K562 (cell line): ENCODE data around the gene ARSI. TPM values are rescaled to one million over a fixed set of nuclear protein-coding genes. Genes with fewer than 3 reads are reported as not detected.

Experiments
- CTCF ChIP-seq, 3 experiments: IDR thresholded peaks in 2 of 3; conservative IDR thresholded peaks in 1 of 3; 2 replicates each; pipeline ENCODE4 v1.5.1; 2011 to 2012; ENCODE audit warnings: low read length in 3 of 3, mild to moderate bottlenecking in 3 of 3, control low read depth in 2 of 3, improper control_type of control experiment in 1 of 3, inconsistent platforms in 1 of 3, low read depth in 1 of 3, mixed read lengths in 1 of 3, moderate library complexity in 1 of 3; ENCODE audit not compliant: insufficient read depth in 2 of 3
- HMBOX1 ChIP-seq: sonication (generic); IDR thresholded peaks from 2 replicates; pipeline ENCODE4 v1.6.1; 2016
- NKRF ChIP-seq: fragments of 450-650 bp; IDR thresholded peaks from 2 replicates; pipeline ENCODE4 v1.6.1; 2016; ENCODE audit warnings: borderline replicate concordance
- ZBTB5 ChIP-seq: fragments of 450-650 bp; IDR thresholded peaks from 2 replicates; pipeline ENCODE4 v1.6.1; 2017; ENCODE audit warnings: antibody characterized with exemption
- polyA plus RNA-seq, 8 experiments: library from polyadenylated mRNA; depleted of rRNA in 4 of 8; stranded (reverse) in 5 of 8; unstranded in 3 of 8; fragments of >200 nt; fragmentation: Nextera tagmentation in 2 of 8; fragmentation: Illumina TruSeq in 1 of 8; extraction: Ambion mirVana in 2 of 8; extraction: Trizol in 1 of 8; gene quantifications; 2 replicates each; pipeline versions ENCODE4 v1.2.1 to v1.2.3, GENCODE V29; 2011 to 2014; ENCODE audit warnings: inconsistent platforms in 1 of 8, missing spikeins in 1 of 8
- total RNA-seq, 7 experiments: library from RNA; depleted of rRNA in 6 of 7; stranded (reverse); fragments of >200 nt in 6 of 7; fragmentation: Illumina TruSeq in 2 of 7; extraction: Trizol in 2 of 7; gene quantifications; 2 replicates each; pipeline versions ENCODE4 v1.2.1 to v1.2.3, GENCODE V29; 2011 to 2021; ENCODE audit warnings: low replicate concordance in 1 of 7
- TF ChIP-seq, protein P1 (sequence below): fragments of 450-650 bp; IDR thresholded peaks from one replicate; pipeline ENCODE4 v1.6.1; 2018; ENCODE audit warnings: mild to moderate bottlenecking, moderate library complexity; ENCODE audit not compliant: partially characterized antibody

ARSI gene
- total and polyA plus RNA-seq, 9 of the 15 experiments (the other 6 are each of a cell fraction or from before 2014, with no cell fraction given) = 0.04 to 0.07 TPM; not detected in 7

DNA sequence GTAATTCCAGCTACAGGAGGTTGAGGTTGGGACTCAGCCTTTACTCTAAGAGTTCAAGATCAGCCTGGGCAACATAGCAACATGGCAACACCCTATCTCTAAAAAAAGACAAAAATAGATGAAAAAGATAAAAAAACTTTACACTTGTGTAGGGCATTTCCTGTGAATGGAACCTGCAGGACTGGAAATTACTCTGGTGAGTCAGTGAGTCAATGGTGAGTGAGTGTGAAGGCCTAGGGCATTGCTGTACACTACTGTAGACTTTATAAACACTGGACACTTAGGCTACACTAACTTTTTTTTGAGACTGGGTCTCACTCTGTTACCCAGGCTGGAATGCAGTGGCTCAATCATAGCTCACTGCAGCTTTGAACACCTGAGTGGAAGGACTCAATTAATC, 19.5 kb upstream of the ARSI start (continued):
- no peak for TF ChIP-seq HMBOX1
- TF ChIP-seq, protein P1, sequence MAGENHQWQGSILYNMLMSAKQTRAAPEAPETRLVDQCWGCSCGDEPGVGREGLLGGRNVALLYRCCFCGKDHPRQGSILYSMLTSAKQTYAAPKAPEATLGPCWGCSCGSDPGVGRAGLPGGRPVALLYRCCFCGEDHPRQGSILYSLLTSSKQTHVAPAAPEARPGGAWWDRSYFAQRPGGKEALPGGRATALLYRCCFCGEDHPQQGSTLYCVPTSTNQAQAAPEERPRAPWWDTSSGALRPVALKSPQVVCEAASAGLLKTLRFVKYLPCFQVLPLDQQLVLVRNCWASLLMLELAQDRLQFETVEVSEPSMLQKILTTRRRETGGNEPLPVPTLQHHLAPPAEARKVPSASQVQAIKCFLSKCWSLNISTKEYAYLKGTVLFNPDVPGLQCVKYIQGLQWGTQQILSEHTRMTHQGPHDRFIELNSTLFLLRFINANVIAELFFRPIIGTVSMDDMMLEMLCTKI = no peak
- TF ChIP-seq NKRF = no peak
- no peak for TF ChIP-seq ZBTB5
- TF ChIP-seq CTCF (IDR thresholded peaks at IDR 0.05 in 2 of 3, conservative IDR thresholded peaks at IDR 0.05 in 1 of 3; ENCODE audit: insufficient read depth in 2 of 3, low read depth in 1 of 3, low read length in 3 of 3) = no peak
